Mesenchymal stem cell (in vitro differentiated cells and primary cell): ENCODE measurements around the gene RNF6.
A peak's percentile ranks its signal among the peaks of the same experiment; 100 is the strongest.
"Not testable (repeated sequence)": the region's sequence is repeated elsewhere in the genome, so short reads cannot be mapped to it uniquely, and the experiment has no call there.

Experiments
- DNase-seq: peaks from one replicate; pipeline ENCODE4 v3.0.0-alpha.2; 2013
- H2AFZ ChIP-seq: one replicate; pipeline ENCODE4 v1.6.1; 2013; ENCODE audit warnings: low read depth, mild to moderate bottlenecking, control low read depth, inconsistent platforms, low read length, moderate library complexity
- H2AK5ac ChIP-seq: 2 replicates; pipeline ENCODE4 v1.6.1; 2013; ENCODE audit warnings: low read length, moderate library complexity, mild to moderate bottlenecking, inconsistent platforms; ENCODE audit not compliant: severe bottlenecking
- H2BK120ac ChIP-seq: one replicate; pipeline ENCODE4 v1.6.1; 2013; ENCODE audit warnings: low read depth, mild to moderate bottlenecking, inconsistent platforms, low read length, moderate library complexity
- H2BK12ac ChIP-seq, 2 experiments: one replicate each; pipeline ENCODE4 v1.6.1; 2013; ENCODE audit warnings: inconsistent platforms in 2 of 2, low read length in 2 of 2, mild to moderate bottlenecking in 2 of 2, moderate library complexity in 2 of 2, control low read depth in 1 of 2
- H2BK15ac ChIP-seq: one replicate; pipeline ENCODE4 v1.6.1; 2013; ENCODE audit warnings: mild to moderate bottlenecking, low read depth, inconsistent platforms; ENCODE audit not compliant: poor library complexity, severe bottlenecking
- H2BK5ac ChIP-seq: 2 replicates; pipeline ENCODE4 v1.6.1; 2013; ENCODE audit warnings: low read depth, mild to moderate bottlenecking, low read length, control low read depth, inconsistent platforms; ENCODE audit not compliant: poor library complexity, severe bottlenecking
- H3K14ac ChIP-seq, 2 experiments: one replicate each; pipeline ENCODE4 v1.6.1; 2013; ENCODE audit warnings: inconsistent platforms in 2 of 2, low read length in 2 of 2, control low read depth in 1 of 2, mild to moderate bottlenecking in 1 of 2, moderate library complexity in 1 of 2
- H3K18ac ChIP-seq, 2 experiments: one replicate each; pipeline ENCODE4 v1.6.1; 2013; ENCODE audit warnings: inconsistent platforms in 2 of 2, low read length in 2 of 2, control low read depth in 1 of 2, low read depth in 1 of 2, mild to moderate bottlenecking in 1 of 2
- H3K23ac ChIP-seq, 2 experiments: one replicate each; pipeline ENCODE4 v1.6.1; 2013; ENCODE audit warnings: inconsistent platforms in 2 of 2, low read length in 2 of 2, mild to moderate bottlenecking in 2 of 2, moderate library complexity in 2 of 2, control low read depth in 1 of 2
- H3K27ac ChIP-seq: 2 replicates; pipeline ENCODE4 v1.5.1; 2013; ENCODE audit warnings: mild to moderate bottlenecking, moderate library complexity, low read length, control low read depth, inconsistent platforms; ENCODE audit not compliant: poor library complexity, severe bottlenecking
- H3K27me3 ChIP-seq, 2 experiments: 2 replicates each; pipeline versions ENCODE4 v1.6.1 to v1.7.0; 2013; ENCODE audit warnings: low read length in 2 of 2, mild to moderate bottlenecking in 2 of 2, moderate library complexity in 2 of 2, control low read depth in 1 of 2, inconsistent platforms in 1 of 2; ENCODE audit not compliant: control insufficient read depth in 1 of 2, insufficient read depth in 1 of 2
- H3K36me3 ChIP-seq, 2 experiments: 2 replicates each; pipeline versions ENCODE4 v1.6.1 to v1.7.0; 2013; ENCODE audit warnings: low read length in 2 of 2, control low read depth in 1 of 2, inconsistent platforms in 1 of 2, low read depth in 1 of 2, mild to moderate bottlenecking in 1 of 2; ENCODE audit not compliant: insufficient read depth in 2 of 2, control insufficient read depth in 1 of 2
- H3K4ac ChIP-seq, 2 experiments: one replicate each; pipeline ENCODE4 v1.6.1; 2013; ENCODE audit warnings: inconsistent platforms in 2 of 2, low read length in 2 of 2, mild to moderate bottlenecking in 2 of 2, moderate library complexity in 2 of 2, control low read depth in 1 of 2, low read depth in 1 of 2
- H3K4me1 ChIP-seq: 2 replicates; pipeline ENCODE4 v1.6.1; 2013; ENCODE audit warnings: low read depth, low read length, control low read depth; ENCODE audit not compliant: control insufficient read depth, insufficient read depth
- H3K4me2 ChIP-seq: 2 replicates; pipeline ENCODE4 v1.6.1; 2013; ENCODE audit warnings: low read length, mild to moderate bottlenecking, inconsistent platforms; ENCODE audit not compliant: poor library complexity, severe bottlenecking
- H3K4me3 ChIP-seq, 2 experiments: 2 replicates each; pipeline versions ENCODE4 v1.5.1 to v1.7.0; 2013; ENCODE audit warnings: low read length in 2 of 2, mild to moderate bottlenecking in 2 of 2, control low read depth in 1 of 2, low read depth in 1 of 2; ENCODE audit not compliant: insufficient read depth in 1 of 2
- H3K79me1 ChIP-seq: replicated peaks from 2 replicates; pipeline ENCODE4 v1.6.1; 2013; ENCODE audit warnings: mild to moderate bottlenecking, control low read depth, low read length, inconsistent platforms; ENCODE audit not compliant: poor library complexity, severe bottlenecking
- H3K9ac ChIP-seq: 2 replicates; pipeline ENCODE4 v1.7.0; 2013; ENCODE audit warnings: mild to moderate bottlenecking, low read length, moderate library complexity
- H3K9me3 ChIP-seq: 2 replicates; pipeline ENCODE4 v1.7.0; 2013; ENCODE audit warnings: mild to moderate bottlenecking, low read length; ENCODE audit not compliant: control insufficient read depth
- H4K8ac ChIP-seq: one replicate; pipeline ENCODE4 v1.6.1; 2013; ENCODE audit warnings: inconsistent platforms, mild to moderate bottlenecking, low read length, moderate library complexity
- H4K91ac ChIP-seq: one replicate; pipeline ENCODE4 v1.6.1; 2013; ENCODE audit warnings: mild to moderate bottlenecking, low read length, inconsistent platforms
- WGBS: methylation state at CpG from one replicate; pipeline ENCODE4 v1.1.7; 2013; ENCODE audit warnings: mixed read lengths; 5-methylcytosine and 5-hydroxymethylcytosine counted together

RNF6 gene

DNA sequence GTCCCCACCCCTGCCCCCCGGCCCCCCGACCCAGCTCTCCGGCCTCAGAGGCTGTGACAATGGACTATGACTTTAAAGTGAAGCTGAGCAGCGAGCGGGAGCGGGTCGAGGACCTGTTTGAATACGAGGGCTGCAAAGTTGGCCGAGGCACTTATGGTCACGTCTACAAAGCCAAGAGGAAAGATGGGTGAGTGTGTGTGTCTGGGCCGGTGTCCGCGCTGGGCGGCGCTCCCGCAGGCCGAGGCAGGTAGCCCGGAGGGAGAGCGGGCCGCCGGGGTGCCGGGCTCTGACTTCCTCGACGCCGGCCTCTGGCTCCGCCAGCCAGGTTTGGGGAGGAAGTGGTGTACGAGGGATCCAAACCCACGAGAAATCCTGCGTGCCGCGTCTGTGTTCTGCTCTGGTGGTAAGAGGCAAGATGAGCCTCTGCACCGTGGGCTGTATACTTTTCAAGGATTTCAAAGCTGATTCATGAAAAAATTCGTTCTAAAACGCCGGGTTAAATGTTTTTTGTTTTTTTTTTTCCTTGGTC lies 32.5 kb upstream of the RNF6 start:
- H3K27ac ChIP-seq: no peak overlapping the region
- H3K4me3 ChIP-seq: peak overlapping the region; percentile 82 to 95
- H2BK120ac ChIP-seq: no peak overlapping the region
- 1% methylated on average over 32 of the region's 35 CpGs for WGBS
- H2AK5ac ChIP-seq: no peak overlapping the region
- peak overlapping the region in 1 of 2 experiments; percentile 77 for H3K23ac ChIP-seq
- peak overlapping the region; percentile 73 for H3K4me2 ChIP-seq
- DNase-seq: peak; percentile 50
- peaks cover under 1 to 5% of the 10 kb centered on the region in 2 experiments for H3K27me3 ChIP-seq
- H3K9ac ChIP-seq: peak overlapping the region; percentile 92
- H2BK15ac ChIP-seq: no peak overlapping the region
- H4K91ac ChIP-seq: no peak overlapping the region
- H3K4me1 ChIP-seq: no peaks in the 10 kb centered on the region
- no peak overlapping the region for H2AFZ ChIP-seq
- no peak overlapping the region for H2BK5ac ChIP-seq
- H3K4ac ChIP-seq: peak overlapping the region in 1 of 2 experiments; percentile 6
- peak overlapping the region; percentile 71 to 86 for H3K14ac ChIP-seq
- H3K9me3 ChIP-seq: no peaks in the 10 kb centered on the region
- H2BK12ac ChIP-seq: peak overlapping the region in 1 of 2 experiments; percentile 77
- H3K36me3 ChIP-seq: no peaks in the 10 kb centered on the region
- H3K79me1 ChIP-seq: peaks cover 3% of the 10 kb centered on the region
- H4K8ac ChIP-seq: peak overlapping the region; percentile 57
- H3K18ac ChIP-seq: peak overlapping the region; percentile 45 to 78

DNA sequence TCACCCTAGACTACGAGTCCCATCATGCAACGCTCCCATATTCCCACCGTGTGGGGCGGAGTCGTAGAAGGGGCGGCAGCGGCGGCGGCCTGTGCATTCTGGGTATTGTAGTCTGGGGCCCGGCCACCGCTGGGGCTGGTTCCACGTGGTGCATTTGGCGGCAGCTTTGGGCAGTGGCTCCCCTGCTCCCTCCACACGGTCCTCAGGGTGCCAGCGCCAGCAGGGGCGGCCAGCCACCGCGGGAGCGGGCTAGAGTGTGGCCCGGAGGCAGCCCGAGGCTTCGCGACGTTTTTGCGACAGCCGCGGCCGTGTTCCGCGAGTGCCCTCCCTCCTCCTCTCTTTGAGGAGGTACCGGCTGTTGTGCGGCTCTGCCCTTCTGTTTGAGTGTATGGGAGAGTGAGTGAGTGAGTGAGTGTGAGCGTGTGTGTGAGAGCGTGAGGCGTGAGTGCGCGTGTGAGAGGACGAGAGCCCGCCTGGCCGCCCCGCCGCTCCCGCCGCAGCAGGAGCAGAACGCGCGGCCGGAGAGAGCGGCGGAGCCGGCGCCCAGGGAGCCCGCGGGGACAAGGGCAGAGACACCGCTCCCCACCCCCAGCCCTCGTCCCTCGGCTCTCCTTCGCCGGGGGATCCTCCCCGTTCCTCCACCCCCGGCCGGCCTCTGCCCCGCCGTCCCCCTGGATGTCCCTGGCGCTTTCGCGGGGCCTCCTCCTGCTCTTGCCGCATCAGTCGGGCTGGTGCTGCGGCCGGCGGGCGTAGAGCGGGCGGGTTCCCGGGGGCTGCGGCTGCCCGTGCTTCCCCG lies 31.9 kb upstream of the RNF6 start, which contains the start of gene CDK8:
Gene CDK8, plus strand, starts transcription at position 343 of the 796 bp plus-strand sequence. CDS start 513 bp downstream, outside the sequence.
- peaks cover 7 to 9% of the 10 kb centered on the region in 2 experiments for H3K27me3 ChIP-seq
- peaks cover 2% of the 10 kb centered on the region for H3K79me1 ChIP-seq
- H3K18ac ChIP-seq: peak within 1 kb of the TSS; percentile 96 to 100
- H4K8ac ChIP-seq: peak within 1 kb of the TSS; percentile 98
- no peaks in the 10 kb centered on the region for H3K36me3 ChIP-seq
- peak within 1 kb of the TSS; percentile 82 to 95 for H3K4me3 ChIP-seq
- peak within 1 kb of the TSS; percentile 96 for H2BK15ac ChIP-seq
- peak within 1 kb of the TSS in 1 of 2 experiments; percentile 98 for H3K23ac ChIP-seq
- under 1% methylated on average over 47 of the region's 79 CpGs for WGBS
- peak within 1 kb of the TSS; percentile 98 for H2BK120ac ChIP-seq
- H4K91ac ChIP-seq: peak within 1 kb of the TSS; percentile 98
- peak within 1 kb of the TSS in 1 of 2 experiments; percentile 96 for H2BK12ac ChIP-seq
- no peaks in the 10 kb centered on the region for H3K9me3 ChIP-seq
- peak within 1 kb of the TSS; percentile 73 for H3K4me2 ChIP-seq
- H3K14ac ChIP-seq: peak within 1 kb of the TSS; percentile 86 to 98
- H3K4ac ChIP-seq: peak within 1 kb of the TSS; percentile 55 to 62
- peak within 1 kb of the TSS; percentile 54 for H3K27ac ChIP-seq
- peak within 1 kb of the TSS; percentile 92 for H3K9ac ChIP-seq
- peak within 1 kb of the TSS; percentile 72 for H2AFZ ChIP-seq
- no peaks in the 10 kb centered on the region for H3K4me1 ChIP-seq
- peak; percentile 96 for DNase-seq
- peak within 1 kb of the TSS; percentile 91 for H2BK5ac ChIP-seq
- no peak within 1 kb of the TSS for H2AK5ac ChIP-seq

DNA sequence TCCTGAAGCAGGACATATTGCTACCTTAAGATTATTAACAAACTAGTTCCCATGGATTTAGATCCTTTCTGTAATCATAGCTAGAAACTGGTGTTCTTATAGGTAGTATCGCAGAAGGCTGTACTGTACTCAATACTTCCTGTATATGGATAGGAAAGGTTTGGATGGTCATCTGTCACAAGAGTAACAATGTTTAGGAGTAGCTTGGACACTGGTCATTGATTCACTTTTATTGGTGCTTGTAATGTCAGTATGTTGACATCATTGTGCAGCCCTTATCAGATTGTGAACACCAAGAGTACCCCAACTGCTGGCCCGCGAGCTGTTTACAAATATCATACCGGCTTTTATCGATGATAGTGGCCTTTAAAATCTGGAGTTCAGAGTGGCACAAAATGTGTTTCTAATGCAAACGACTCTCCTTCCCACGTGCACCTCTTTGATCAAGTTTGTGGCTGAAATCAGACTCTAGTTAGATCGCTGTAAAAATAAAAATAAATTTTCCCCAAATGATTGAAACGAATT lies 31.2 kb upstream of the RNF6 start:
- DNase-seq: no peak
- Histone ChIP-seq H3K4me1 (no peaks in the 10 kb centered on the region), H4K8ac (no peak overlapping the region), H3K18ac (no peak overlapping the region), H2BK5ac (no peak overlapping the region), H3K14ac (no peak overlapping the region), H2BK120ac (no peak overlapping the region), H3K9me3 (no peaks in the 10 kb centered on the region), H3K79me1 (peaks cover 2% of the 10 kb centered on the region), H3K36me3 (no peaks in the 10 kb centered on the region), H3K4ac (no peak overlapping the region), H3K9ac (peak overlapping the region; percentile 92), H2BK12ac (no peak overlapping the region), H2AK5ac (no peak overlapping the region), H3K23ac (no peak overlapping the region), H3K4me2 (no peak overlapping the region), H3K4me3 (peak overlapping the region in 1 of 2 experiments; percentile 95), H3K27ac (no peak overlapping the region), H2AFZ (no peak overlapping the region), H3K27me3 (peaks cover 8 to 15% of the 10 kb centered on the region in 2 experiments), H2BK15ac (no peak overlapping the region), H4K91ac (no peak overlapping the region)
- WGBS: 38% methylated on average over 8 of the region's 9 CpGs

- not testable (repeated sequence) for H3K4me2 ChIP-seq, DNase-seq, H3K4me3 ChIP-seq, H3K4me1 ChIP-seq, H2AK5ac ChIP-seq, H2AFZ ChIP-seq, H3K79me1 ChIP-seq, H2BK15ac ChIP-seq, H2BK5ac ChIP-seq, H4K8ac ChIP-seq, H3K36me3 ChIP-seq, H3K9ac ChIP-seq, H3K9me3 ChIP-seq, H3K18ac ChIP-seq, H4K91ac ChIP-seq, H3K14ac ChIP-seq, H2BK12ac ChIP-seq, H2BK120ac ChIP-seq, H3K4ac ChIP-seq, H3K27ac ChIP-seq, H3K23ac ChIP-seq
- H3K27me3 ChIP-seq: peaks cover 8 to 21% of the 10 kb centered on the region in 2 experiments
- WGBS: 79% methylated on average over 2 of the region's 4 CpGs
Measured at GRCh38 chr13:26252006-26252405, 29.9 kb upstream of the RNF6 start.
